K562 (cell line): ENCODE measurements around the gene ZFYVE21. TPM values are rescaled to one million over a fixed set of nuclear protein-coding genes. Genes with fewer than 3 reads are reported as not detected.

Experiments
- ATAC-seq: fragments of 200-7000 bp; cut with Tn5 transposase; 3 replicates; pipeline ENCODE4 v1.9.1; 2020; ENCODE audit warnings: moderate library complexity
- BruUV-seq: library from RNA; stranded (reverse); fragments of 400-500 nt; replicated peaks from 2 replicates; lab custom pipeline; 2021; lab: Mats Ljungman, UMichigan
- CTCF ChIA-PET: fragments of 300-600 bp; formaldehyde crosslinking; extraction: SDS; loops from one replicate; lab custom pipeline; 2021; ENCODE audit warnings: low intra/inter-chr PET ratio; lab: Yijun Ruan, JAX
- POLR2A ChIA-PET: fragments of 300-600, 350-650 bp; sonication (Branson Sonifier 250); formaldehyde crosslinking; extraction: SDS; loops from one replicate; lab custom pipeline; 2021; ENCODE audit warnings: antibody characterized with exemption, inconsistent platforms; lab: Yijun Ruan, JAX
- DNase-seq, 4 experiments: peaks; one replicate each; pipeline versions ENCODE4 v3.0.0 to v3.0.0-alpha.2; 2011 to 2018; ENCODE audit warnings: low spot score in 3 of 4, mixed read lengths in 3 of 4; ENCODE audit errors: extremely low read depth in 1 of 4
- FAIRE-seq: peaks from 2 replicates; lab custom pipeline; 2011; peaks lifted over from hg19 to GRCh38; lab: Jason Lieb, UNC
- H2AFZ ChIP-seq: 2 replicates; pipeline ENCODE4 v1.6.0; 2011; ENCODE audit warnings: low read depth, low read length, control low read depth, inconsistent platforms
- H3K27ac ChIP-seq: fragments of 200-600 bp; 3 replicates; pipeline ENCODE4 v1.8.0; 2011; ENCODE audit warnings: low read depth, mild to moderate bottlenecking, control low read depth, inconsistent platforms, low read length, moderate library complexity, mixed read lengths; ENCODE audit errors: extremely low read depth
- H3K27me3 ChIP-seq, 2 experiments: fragments of 300-600 bp in 1 of 2; 2 replicates in 1 of 2; 3 replicates in 1 of 2; pipeline versions ENCODE4 v1.6.0 to v1.8.0; 2011; ENCODE audit warnings: inconsistent platforms in 2 of 2, low read length in 2 of 2, mild to moderate bottlenecking in 1 of 2, mixed read lengths in 1 of 2, moderate library complexity in 1 of 2; ENCODE audit not compliant: control insufficient read depth in 2 of 2, insufficient read depth in 2 of 2
- H3K36me3 ChIP-seq: fragments of 300-600 bp; 3 replicates; pipeline ENCODE4 v1.8.0; 2011; ENCODE audit warnings: mild to moderate bottlenecking, low read length, inconsistent platforms; ENCODE audit not compliant: control insufficient read depth, insufficient read depth
- H3K4me1 ChIP-seq, 2 experiments: fragments of 200-600 bp in 1 of 2; replicated peaks in 1 of 2; 2 replicates in 1 of 2; 3 replicates in 1 of 2; pipeline versions ENCODE4 v1.5.1 to v1.8.0; 2011; ENCODE audit warnings: inconsistent platforms in 2 of 2, low read length in 2 of 2, mild to moderate bottlenecking in 1 of 2, mixed read lengths in 1 of 2, moderate library complexity in 1 of 2; ENCODE audit not compliant: control insufficient read depth in 2 of 2, insufficient read depth in 2 of 2
- H3K4me2 ChIP-seq: 2 replicates; pipeline ENCODE4 v1.6.1; 2011; ENCODE audit warnings: low read length, control low read depth, inconsistent platforms, mixed read lengths; ENCODE audit not compliant: insufficient read depth
- H3K4me3 ChIP-seq: fragments of 200-600 bp; sonication (generic), shearing (Covaris generic); 2 replicates; pipeline ENCODE4 v1.5.1; 2016; ENCODE audit warnings: control low read depth, inconsistent platforms
- H3K79me2 ChIP-seq: fragments of 200-600 bp; 3 replicates; pipeline ENCODE4 v1.8.0; 2011; ENCODE audit warnings: low read length, inconsistent platforms; ENCODE audit not compliant: control insufficient read depth, insufficient read depth
- H3K9ac ChIP-seq, 2 experiments: 2 replicates each; pipeline versions ENCODE4 v1.6.0 to v1.6.1; 2011; ENCODE audit warnings: low read depth in 2 of 2, low read length in 2 of 2, control low read depth in 1 of 2, inconsistent platforms in 1 of 2, mild to moderate bottlenecking in 1 of 2, mixed read lengths in 1 of 2; ENCODE audit not compliant: insufficient read depth in 1 of 2
- H3K9me1 ChIP-seq: one replicate; pipeline ENCODE4 v1.6.0; 2011; ENCODE audit warnings: inconsistent platforms, mild to moderate bottlenecking, low read length, moderate library complexity; ENCODE audit not compliant: control insufficient read depth, insufficient read depth
- H3K9me3 ChIP-seq: replicated peaks from 2 replicates; pipeline ENCODE4 v1.5.1; 2011; ENCODE audit warnings: low read depth, low read length, inconsistent platforms; ENCODE audit not compliant: control insufficient read depth, insufficient read depth
- H4K20me1 ChIP-seq: replicated peaks from 2 replicates; pipeline ENCODE4 v1.6.1; 2011; ENCODE audit warnings: low read length, inconsistent platforms, mixed read lengths; ENCODE audit not compliant: control insufficient read depth, insufficient read depth
- CHCHD3 ChIP-seq: fragments of 250-450 bp; sonication (Bioruptor Pico); IDR thresholded peaks from 2 replicates; pipeline ENCODE4 v2.1.2; 2022; ENCODE audit warnings: mild to moderate bottlenecking
- FOXA1 ChIP-seq: fragments of 450-650 bp; IDR thresholded peaks from 2 replicates; pipeline ENCODE4 v1.6.1; 2016; ENCODE audit warnings: mild to moderate bottlenecking, borderline replicate concordance
- GABPB1 ChIP-seq: sonication (generic); formaldehyde crosslinking; IDR thresholded peaks from 2 replicates; pipeline ENCODE4 v1.8.0; 2022; ENCODE audit warnings: mild to moderate bottlenecking, missing genetic modification reagents
- NCOA4 ChIP-seq: fragments of 450-650 bp; IDR thresholded peaks from 2 replicates; pipeline ENCODE4 v1.6.1; 2018; ENCODE audit warnings: mild to moderate bottlenecking; ENCODE audit not compliant: partially characterized antibody
- POLR3A ChIP-seq: IDR thresholded peaks from 2 replicates; pipeline ENCODE4 v1.6.1; 2011; ENCODE audit warnings: borderline replicate concordance, mild to moderate bottlenecking, moderate library complexity; ENCODE audit not compliant: insufficient read length, insufficient read depth; ENCODE audit errors: extremely low read depth
- RNF2 ChIP-seq: sonication (generic); IDR thresholded peaks from 2 replicates; pipeline ENCODE4 v1.6.1; 2016
- SAFB ChIP-seq: fragments of 200-400 bp; formaldehyde crosslinking; IDR thresholded peaks from 2 replicates; pipeline ENCODE4 v1.6.1; 2017; ENCODE audit warnings: low read depth, low read length, borderline replicate concordance
- ZNF707 ChIP-seq: fragments of 250-450 bp; sonication (Bioruptor Pico); conservative IDR thresholded peaks from 2 replicates; pipeline ENCODE4 v1.8.0; 2022; ENCODE audit warnings: inconsistent platforms, mild to moderate bottlenecking, moderate library complexity
- WGBS: fragments of 100-300 bp; shearing (Covaris generic); methylation state at CpG from one replicate; pipeline ENCODE4 v1.1.6; 2016; ENCODE audit warnings: low coverage, mixed read lengths; ENCODE audit not compliant: insufficient coverage; ENCODE audit errors: missing lambda C conversion rate; 5-methylcytosine and 5-hydroxymethylcytosine counted together
- in situ Hi-C: fragments of 300-500 bp; cut with MboI; formaldehyde crosslinking; loops from 4 replicates; pipeline ENCODE4 v1.15.0; 2018; ENCODE audit warnings: inconsistent platforms, mixed read lengths
- intact Hi-C: fragments of 100-400 bp; cut with micrococcal nuclease; formaldehyde crosslinking; loops from 2 replicates; pipeline ENCODE4 v1.14.2; 2022
- polyA plus RNA-seq, 8 experiments: library from polyadenylated mRNA; depleted of rRNA in 4 of 8; stranded (reverse) in 5 of 8; unstranded in 3 of 8; fragments of >200 nt; fragmentation: Nextera tagmentation in 2 of 8; fragmentation: Illumina TruSeq in 1 of 8; extraction: Ambion mirVana in 2 of 8; extraction: Trizol in 1 of 8; gene quantifications; 2 replicates each; pipeline versions ENCODE4 v1.2.1 to v1.2.3, GENCODE V29; 2011 to 2014; ENCODE audit warnings: inconsistent platforms in 1 of 8, missing spikeins in 1 of 8
- total RNA-seq, 7 experiments: library from RNA; depleted of rRNA in 6 of 7; stranded (reverse); fragments of >200 nt in 6 of 7; fragmentation: Illumina TruSeq in 2 of 7; extraction: Trizol in 2 of 7; gene quantifications; 2 replicates each; pipeline versions ENCODE4 v1.2.1 to v1.2.3, GENCODE V29; 2011 to 2021; ENCODE audit warnings: low replicate concordance in 1 of 7
- TF ChIP-seq, protein P1 (sequence below): fragments of 450-650 bp; formaldehyde crosslinking; IDR thresholded peaks from 2 replicates; pipeline ENCODE4 v1.4.0; 2020; ENCODE audit warnings: mild to moderate bottlenecking, mixed read lengths

Gene ZFYVE21
- total and polyA plus RNA-seq, 9 of the 15 experiments (the other 6 are each of a cell fraction or from before 2014, with no cell fraction given): 0.90 to 23.1 (median 15.6) TPM

DNA sequence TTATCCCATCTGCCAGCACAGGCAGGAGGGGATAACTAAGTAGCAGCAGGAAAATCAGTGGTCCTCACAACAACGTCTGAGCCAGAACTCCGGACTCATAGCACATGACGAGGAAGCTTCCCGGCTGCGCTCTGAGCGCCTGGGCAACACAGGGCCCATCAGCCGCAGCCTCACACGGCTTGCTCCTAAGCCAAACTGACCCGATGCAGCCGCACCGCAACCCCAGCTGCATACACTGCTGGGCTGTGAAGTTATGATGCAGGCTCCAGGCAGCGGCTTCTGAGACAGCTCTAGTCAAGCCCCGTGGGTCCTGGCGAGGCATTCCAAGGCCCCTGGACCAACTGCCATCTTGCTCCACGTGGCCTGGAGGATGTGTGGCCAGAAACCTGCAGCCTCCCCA is 28.1 kb downstream of the ZFYVE21 start:
- peaks cover 2 to 17% of the 10 kb centered on the region in 2 experiments; a peak in 3 of 5 replicates for H3K27me3 ChIP-seq
- H3K9me3 ChIP-seq: no peaks in the 10 kb centered on the region
- H3K4me3 ChIP-seq: no peak overlapping the region
- H3K36me3 ChIP-seq: no peaks in the 10 kb centered on the region
- FAIRE-seq: no peak
- ChIA-PET CTCF (interaction anchor here (0.7 kb wide), 1 partner anchor 335 kb away, joined by 3 read pairs; no protein-coding TSS in a partner anchor), POLR2A (no interaction called here)
- H3K79me2 ChIP-seq: no peaks in the 10 kb centered on the region
- in situ Hi-C loops: no loop called here
- DNase-seq: no peak
- H2AFZ ChIP-seq: no peak overlapping the region
- no peaks in the 10 kb centered on the region for H3K9me1 ChIP-seq
- intact Hi-C loops: no loop called here
- H3K4me2 ChIP-seq: no peak overlapping the region
- BruUV-seq: no TSS peak
- no peak for ATAC-seq
- H4K20me1 ChIP-seq: no peaks in the 10 kb centered on the region
- WGBS: 53% methylated on average over 9 of the region's 15 CpGs
- TF ChIP-seq FOXA1: no peak
- no peak for TF ChIP-seq SAFB
- no peak for TF ChIP-seq POLR3A
- no peak for TF ChIP-seq CHCHD3
- no peak for TF ChIP-seq ZNF707 (CRISPR knock-in tag)
- TF ChIP-seq NCOA4: no peak
- no peak for TF ChIP-seq GABPB1 (CRISPR knock-in tag)
- no peak for TF ChIP-seq RNF2
- TF ChIP-seq, protein P1, sequence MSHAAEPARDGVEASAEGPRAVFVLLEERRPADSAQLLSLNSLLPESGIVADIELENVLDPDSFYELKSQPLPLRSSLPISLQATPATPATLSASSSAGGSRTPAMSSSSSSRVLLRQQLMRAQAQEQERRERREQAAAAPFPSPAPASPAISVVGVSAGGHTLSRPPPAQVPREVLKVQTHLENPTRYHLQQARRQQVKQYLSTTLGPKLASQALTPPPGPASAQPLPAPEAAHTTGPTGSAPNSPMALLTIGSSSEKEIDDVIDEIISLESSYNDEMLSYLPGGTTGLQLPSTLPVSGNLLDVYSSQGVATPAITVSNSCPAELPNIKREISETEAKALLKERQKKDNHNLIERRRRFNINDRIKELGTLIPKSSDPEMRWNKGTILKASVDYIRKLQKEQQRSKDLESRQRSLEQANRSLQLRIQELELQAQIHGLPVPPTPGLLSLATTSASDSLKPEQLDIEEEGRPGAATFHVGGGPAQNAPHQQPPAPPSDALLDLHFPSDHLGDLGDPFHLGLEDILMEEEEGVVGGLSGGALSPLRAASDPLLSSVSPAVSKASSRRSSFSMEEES: no peak
- H3K9ac ChIP-seq: no peak overlapping the region
- H3K4me1 ChIP-seq: peaks cover 0 to 7% of the 10 kb centered on the region in 2 experiments; a peak in 3 of 5 replicates
- no peak overlapping the region for H3K27ac ChIP-seq
